Activated CD4-positive, CD25-positive, alpha-beta regulatory T cell treated with anti-CD3 and anti-CD28 coated beads, Interleukin-2, amount 50 U/mL, for 24 hours (primary cell): ENCODE results near the gene ABCG5.

ENCODE experiments used
- ATAC-seq, 2 donors: fragments of 150-1000 bp; cut with Tn5 transposase; one replicate each; pipeline ENCODE4 v1.10.0; 2021; ENCODE audit warnings: mild to moderate bottlenecking in 1 of 2, moderate library complexity in 1 of 2

The ABCG5 gene

DNA sequence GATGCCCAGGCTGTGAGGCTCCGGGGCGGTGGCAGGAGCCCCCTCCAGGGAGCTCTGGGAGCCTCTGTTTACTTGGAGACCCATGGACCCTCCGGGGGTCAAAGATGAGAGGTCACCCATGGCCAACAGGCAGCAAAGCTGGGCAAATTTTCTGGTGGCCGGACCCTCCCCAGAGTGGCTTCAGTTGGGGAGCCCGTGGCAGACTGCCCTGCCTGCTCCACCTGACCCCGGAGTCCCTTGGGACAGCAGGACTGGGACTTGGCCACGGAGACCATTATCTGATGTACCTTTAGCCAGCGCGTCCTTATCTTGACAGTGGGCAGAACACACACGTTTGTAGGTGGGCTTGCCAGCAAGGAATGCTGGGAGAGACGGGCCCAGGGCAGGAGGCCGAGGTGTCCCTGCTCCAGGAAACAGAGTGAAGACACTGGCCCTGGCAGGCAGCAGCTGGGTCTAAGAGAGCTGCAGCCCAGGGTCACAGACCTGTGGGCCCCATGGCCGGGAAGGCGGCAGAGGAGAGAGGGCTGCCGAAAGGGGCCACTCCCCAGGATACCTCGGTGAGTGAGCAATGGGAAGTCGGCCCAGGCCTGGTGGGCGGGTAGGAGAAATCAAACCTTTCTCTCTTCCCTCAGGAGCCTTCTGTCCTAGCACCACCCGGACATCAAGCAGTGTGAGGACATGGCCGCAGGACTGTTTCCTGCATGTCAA is at the start of gene ABCG5, which contains the start of gene ABCG8:
TSS of gene ABCG5 (minus strand) at position 280 of the 708 bp plus-strand sequence. CDS start at position 120, 160 bp downstream.
TSS of gene ABCG8 (plus strand) at position 412 of the 708 bp plus-strand sequence. CDS start at position 495, 83 bp downstream.
- ATAC-seq = no peak

DNA sequence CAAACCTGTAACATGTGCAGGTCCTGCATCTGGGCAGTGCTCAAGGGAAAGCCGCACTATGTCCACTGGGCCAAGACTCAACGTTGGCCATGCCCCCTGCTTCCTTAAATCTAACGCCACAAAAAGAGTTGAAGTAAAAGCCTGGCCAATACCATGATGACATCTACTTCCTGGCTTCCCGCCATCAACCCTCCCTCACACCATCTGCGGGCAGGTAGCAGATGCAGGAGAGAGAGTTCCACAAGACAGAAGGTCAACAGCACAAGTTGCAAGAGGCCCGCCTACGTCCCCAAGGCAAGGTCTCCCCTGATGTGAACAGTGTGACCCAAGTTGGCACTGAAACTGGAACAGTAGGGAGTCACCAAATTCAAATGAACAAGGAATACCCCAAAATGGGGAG is 48.5 kb upstream of the ABCG5 start:
- no peak for ATAC-seq

DNA sequence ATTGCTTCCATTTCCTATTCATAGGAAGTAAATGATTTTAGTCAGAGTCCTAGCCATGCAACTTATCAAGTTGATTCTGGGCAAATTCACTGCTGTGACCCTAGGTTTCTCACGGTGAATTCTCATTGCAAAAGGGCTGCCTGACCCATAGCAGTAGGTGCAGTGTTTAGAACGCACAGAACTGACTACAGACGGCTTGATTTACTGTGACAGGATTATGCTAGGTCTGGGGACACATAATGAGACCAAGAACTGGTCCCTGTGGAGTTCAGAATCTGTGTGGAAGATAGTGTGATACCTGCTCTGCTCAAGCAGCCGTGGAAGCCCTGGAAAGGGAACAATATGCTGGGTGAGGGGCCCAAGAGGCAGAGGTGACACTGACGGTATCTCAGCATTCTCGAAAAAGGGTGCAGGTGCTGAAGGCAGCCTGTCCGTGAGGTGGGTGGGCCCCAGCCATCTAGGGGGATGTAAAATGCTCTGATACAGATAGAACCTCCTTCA is 46.5 kb upstream of the ABCG5 start:
- no peak for ATAC-seq

DNA sequence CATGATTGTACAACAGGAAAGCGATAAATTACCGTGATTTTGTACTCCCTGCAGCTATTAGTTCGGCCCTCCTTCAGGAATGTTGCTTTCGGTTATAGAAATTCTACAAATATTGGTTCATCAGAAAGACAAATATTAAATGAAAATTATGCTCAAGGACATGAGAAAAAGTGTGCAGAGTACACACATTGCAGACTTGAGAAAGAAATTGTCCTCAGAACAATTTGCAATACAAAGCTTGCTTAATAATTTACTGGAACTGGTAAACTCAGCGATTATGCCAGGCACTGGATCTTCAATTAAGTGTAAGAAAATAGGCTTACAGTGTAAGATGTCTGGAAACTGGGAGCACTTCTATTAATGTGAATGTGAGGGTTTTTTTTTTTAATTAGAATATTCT is 46.0 kb upstream of the ABCG5 start:
- ATAC-seq = no peak

DNA sequence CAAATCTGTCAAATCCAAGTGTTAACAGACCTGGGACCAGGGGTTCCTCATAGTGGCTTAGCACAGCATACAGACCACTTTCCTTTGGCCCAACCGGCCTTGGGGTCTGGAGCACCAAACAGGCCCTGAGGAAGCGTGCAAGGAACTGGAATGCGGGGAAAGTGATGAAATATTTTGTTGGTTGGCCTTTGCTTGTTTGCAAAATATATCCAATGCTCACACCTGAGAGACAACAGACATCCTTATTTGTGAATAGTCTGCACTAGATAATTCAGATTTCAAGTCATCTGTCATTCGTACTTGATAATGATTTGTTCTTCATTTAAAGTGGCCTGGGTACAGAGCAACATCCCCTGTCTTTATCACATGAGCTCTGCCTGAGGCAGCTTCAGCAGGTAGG is 43.7 kb upstream of the ABCG5 start:
- ATAC-seq = no peak

DNA sequence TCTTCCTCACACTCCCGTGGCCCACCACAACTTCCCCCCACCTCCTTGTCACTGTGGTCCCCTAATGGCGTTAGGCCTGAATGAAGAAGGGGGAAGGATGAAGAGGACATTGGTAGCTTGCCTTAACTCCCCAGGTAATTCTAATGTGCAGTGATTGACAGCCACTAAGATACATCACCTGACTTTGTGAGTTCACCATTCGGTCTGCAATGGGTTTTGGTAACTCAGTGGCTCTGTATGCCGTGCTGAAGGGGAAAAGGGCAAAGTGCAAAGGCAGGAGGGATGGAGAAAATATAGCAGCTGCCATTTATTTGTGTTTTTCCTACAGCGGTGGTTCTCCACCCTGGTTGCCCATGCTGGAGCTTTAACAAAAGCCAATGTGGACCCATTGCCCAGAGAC is 42.3 kb upstream of the ABCG5 start:
- ATAC-seq = no peak

DNA sequence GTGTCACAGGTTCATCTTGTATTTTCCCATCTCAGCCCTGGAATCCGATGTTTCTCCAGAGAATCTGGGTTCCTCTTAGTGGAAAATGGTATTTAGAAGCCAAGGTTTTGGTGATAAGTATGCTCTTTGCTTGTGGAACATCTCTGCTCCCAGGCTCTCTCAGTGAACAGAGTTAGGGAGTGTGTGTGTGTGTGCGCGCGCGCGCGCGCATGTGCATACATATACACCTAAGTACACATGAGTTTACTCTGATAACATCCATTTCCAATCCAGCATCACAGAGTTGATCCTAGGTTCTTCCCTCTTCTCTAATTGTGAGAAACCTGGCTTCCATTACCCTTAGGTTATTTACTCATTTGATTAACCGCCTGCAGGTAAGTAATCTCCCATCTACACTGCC is 41.8 kb upstream of the ABCG5 start:
- ATAC-seq = no peak

DNA sequence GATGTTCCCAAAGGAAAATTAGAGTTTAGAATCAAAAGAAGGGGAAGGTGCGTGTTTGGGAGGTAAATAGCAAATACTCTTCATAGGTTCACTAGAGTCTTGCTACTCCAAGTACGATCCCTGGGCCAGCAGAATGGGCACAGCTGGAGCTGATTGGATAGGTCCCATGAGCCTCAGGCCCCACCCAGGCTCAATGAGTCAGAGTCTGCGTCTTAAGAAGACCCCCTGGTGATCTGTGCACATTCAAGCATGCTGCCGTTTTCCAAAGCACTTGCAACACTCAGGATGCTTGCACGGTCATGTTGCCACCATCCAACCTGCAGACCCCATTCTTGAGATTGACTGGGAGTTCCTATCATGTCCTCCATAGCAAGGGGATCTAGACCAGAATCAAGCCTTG is 40.6 kb upstream of the ABCG5 start:
- no peak for ATAC-seq

DNA sequence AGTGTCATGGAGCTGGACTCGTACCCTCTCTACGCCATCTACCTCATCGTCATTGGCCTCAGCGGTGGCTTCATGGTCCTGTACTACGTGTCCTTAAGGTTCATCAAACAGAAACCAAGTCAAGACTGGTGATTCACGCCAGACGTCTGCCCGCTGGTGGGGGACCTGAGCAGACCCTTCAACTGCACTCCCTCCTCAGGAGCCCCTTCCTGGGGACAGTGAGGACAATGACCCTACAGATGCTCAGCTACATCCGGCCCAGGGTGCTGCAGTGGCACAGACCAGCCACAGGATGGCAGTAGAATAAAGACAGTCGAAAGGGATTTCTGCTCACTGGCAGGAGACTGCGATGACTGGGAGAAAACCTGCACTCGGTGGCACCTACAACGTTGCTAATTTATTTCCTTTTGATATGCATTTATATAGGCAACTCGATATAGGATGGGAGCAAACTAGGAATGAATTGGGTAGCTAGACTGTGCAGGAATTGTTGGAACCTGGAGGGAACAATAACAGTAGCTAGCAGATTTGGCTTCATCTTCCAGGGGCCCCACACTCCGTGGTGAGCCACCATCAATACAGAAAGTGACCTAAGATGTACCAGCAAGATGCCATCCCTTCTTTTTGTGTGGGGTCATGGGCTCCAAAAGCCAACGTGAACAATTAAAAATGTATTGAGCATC is 39.3 kb upstream of the ABCG5 start:
- peak; percentile 60 to 80 for ATAC-seq

DNA sequence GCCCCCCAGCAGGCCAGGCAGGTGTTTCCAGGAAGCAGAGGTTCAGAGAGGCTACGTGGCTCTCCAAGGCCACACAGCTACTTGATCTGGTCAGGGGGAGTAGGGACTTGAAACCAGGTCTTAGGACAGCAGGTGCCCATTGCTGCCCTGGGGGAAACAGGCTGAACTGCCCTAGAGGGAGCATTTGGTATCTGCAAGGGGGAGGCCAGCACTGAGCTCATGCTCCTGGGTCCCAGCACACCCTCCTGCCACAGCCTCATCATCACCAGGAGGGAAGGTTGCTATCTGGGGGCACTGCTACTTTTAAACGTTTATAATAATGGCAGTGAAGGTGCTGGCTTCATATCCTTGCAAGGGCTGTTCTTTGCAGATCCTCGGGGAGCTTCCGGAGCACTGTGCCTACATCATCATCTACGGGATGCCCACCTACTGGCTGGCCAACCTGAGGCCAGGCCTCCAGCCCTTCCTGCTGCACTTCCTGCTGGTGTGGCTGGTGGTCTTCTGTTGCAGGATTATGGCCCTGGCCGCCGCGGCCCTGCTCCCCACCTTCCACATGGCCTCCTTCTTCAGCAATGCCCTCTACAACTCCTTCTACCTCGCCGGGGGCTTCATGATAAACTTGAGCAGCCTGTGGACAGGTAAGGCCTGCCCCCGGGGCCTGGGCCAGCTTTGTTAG is 36.3 kb upstream of the ABCG5 start:
- ATAC-seq = no peak

DNA sequence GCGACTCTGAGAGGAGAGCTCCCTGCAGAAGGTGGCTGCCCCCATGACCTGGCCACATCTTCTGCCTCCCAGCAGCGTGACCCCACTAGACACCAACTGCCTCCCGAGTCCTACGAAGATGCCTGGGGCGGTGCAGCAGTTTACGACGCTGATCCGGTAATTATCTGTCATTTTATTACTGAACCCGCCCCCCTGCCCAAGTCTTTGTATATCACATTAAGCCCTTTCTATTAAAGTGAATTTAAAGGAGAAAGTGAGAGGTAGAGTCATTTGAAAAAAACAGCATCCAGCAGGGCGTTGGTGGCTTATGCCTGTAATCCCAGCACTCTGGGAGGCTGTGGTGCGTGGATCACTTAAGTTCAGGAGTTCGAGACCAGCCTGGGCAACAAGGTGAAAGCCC is 33.5 kb upstream of the ABCG5 start:
- ATAC-seq = no peak

DNA sequence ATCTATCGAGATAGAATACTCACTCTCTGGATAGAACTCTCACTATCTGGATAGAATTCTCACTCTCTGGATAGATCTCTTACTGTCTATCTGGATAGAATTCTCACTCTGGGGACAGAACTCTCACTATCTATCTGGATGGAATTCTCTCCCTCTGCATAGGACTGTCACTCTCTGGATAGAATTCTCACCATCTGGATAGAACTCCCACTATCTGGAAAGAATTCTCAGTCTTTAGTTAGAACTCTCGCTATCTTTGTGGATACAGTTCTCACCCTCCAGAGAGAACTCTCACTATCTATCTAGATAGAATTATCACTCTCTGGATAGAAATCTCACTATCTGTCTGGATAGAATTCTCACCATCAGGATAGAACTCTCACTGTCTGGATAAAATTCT is 16.7 kb upstream of the ABCG5 start:
- no peak for ATAC-seq

DNA sequence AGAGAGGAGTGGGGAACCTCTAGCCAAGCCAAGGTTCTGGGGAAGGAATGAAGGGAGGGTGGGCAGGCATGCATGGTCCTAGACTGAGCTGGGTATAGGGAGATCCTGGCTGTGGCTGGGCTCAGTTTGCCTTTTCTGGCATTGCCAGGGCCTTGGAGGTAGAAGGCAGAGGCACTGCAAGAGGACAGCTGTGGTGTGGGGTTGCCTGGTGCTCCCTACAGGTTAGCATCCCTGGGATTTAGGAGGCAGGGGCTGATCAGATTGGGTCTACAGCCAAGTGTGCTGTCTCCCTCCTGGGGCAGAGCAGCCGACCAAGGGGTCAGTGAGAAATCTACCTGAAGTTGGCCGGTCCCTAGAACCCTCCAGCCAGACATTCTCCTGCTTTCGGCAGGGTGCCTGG is 16.0 kb upstream of the ABCG5 start:
- ATAC-seq = no peak

DNA sequence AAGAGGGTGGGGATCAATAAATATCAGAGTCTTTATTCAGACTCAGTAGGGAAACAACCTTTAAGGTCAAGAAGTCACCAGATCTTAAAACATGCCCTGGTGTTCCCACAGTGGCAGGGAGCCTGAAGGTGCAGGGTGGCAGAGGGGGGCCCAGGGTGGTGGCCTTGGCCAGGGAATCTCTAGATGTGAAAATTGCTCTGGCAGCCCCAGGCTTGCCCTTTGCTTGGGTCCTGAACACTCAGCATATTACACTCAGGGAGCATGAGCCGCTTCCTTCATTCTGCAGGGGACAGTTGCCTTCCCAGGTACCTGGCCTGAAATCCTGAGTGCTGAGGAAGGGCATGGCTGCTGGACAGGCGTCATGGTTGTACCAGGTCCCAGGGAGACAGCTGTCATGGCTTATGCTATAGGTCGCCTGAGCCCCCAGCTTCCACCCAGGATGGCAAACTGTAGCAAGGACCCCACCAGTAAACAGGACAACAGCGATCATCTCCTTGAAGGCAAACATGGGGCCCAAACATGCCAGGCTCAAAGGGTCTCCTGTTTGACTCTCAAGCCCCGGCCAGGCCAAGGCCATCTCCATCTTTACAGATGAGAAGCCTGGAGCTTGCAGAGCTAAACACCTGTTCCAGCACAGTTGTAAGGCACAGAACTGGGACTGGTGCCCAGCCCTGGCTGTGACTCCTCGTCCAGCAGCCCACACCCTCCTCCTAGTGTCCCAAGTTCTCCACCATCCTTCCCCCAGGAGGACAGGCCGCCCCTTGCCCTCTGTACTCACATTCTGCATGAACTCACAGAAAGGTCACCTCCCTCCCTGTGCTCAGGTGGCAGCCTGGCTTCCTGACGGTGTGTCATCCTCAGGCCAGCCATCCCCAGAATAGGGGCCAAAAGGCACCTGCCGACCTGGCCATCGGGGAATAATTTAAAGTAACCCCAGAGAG is 14.8 kb upstream of the ABCG5 start:
- ATAC-seq = no peak

DNA sequence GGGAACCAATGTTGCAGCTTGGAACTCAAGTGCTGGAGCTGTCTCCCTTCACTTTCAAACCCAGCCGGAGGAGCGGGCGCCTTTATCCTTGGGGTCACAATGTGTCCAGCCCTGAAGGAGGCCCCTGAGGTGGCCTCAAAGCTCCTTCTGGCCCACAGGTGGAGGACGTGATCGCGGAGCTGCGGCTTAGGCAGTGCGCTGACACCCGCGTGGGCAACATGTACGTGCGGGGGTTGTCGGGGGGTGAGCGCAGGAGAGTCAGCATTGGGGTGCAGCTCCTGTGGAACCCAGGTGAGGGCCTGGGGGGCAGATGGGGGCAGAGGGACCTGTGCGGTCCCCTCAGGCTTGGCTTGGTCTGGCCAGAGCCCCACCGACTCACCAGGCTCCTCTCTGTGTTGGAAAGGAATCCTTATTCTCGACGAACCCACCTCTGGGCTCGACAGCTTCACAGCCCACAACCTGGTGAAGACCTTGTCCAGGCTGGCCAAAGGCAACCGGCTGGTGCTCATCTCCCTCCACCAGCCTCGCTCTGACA is 13.6 kb upstream of the ABCG5 start:
- no peak for ATAC-seq

DNA sequence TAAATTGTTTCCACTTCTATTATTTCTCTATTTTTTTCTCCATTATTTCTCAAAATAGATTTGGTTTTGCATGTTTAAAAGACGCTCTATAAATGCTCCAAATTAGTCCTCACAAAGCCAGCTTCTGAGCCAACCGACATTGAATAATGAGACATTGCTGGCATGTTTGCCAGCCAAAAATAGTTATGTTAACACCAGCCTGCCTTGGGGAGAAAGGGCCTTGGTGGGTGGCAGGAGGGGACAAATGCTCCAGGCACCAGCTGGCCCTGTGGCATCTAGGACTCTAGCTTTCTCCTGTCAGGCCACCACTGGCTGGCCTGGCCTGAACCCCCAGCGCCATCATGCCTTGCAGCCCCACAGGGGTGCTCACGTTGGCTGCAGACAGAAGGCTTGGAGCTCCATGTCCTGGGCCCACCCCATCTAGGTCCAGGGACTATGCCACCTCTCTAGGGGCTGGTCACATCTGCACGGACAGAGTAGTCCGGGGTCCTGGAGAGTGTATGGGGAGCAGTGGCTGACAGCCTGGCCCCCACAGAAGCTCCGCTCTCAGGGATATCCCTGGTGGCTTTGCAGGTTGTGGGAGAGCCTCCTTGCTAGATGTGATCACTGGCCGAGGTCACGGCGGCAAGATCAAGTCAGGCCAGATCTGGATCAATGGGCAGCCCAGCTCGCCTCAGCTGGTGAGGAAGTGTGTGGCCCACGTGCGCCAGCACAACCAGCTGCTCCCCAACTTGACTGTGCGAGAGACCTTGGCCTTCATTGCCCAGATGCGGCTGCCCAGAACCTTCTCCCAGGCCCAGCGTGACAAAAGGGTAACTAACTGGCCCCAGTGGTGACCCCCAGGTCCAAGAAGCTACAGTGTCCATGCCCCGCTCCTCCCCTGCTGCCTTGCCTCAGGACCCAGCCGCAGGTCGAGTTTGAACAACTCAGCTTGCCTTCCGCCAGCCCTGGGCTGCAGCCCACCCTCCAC is 12.7 kb upstream of the ABCG5 start:
- no peak for ATAC-seq

DNA sequence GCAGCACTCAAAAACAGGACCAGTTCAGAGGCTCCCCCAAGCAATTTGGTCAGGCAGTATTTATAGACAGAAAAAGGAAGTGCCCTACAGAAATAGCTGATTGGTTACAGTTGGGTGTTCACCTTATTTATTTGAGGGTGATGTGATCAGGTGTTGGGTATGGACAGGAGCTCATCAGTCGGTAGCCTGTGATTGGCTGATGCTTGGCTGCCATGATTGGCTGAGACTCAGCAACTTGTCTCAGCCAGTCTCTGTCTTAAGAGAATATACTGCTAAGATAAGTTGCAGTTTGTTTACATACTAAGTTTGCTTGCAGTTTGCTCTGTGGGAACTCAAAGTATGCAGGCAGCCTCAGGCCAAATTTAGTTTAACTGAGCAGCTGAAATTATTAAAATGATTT is 9.6 kb upstream of the ABCG5 start:
- no peak for ATAC-seq

DNA sequence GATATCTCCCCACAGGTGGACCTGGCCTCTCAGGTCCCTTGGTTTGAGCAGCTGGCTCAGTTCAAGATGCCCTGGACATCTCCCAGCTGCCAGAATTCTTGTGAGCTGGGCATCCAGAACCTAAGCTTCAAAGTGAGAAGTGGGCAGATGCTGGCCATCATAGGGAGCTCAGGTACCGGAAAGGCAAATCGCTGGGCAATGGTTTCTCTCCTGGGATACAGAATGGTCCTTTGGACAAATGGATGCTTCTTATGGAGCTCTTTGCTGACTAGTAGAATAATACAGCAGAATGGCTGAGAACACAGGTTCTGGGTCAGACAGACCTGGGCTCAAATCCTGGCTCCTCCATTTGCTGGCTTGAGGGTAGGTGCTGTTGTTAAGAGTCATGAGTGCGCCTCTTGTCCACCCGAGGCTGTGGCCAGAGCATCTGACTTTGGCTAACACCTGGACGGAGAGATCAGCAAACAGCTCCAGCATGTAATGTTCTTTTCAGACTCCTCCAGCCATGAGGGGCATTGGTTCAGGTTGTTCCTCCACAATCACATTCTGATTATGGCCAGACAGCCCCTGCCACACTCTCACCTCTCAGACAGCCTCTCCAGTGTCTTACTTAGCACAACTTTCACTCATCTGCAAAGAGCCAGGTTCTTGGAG is 7.6 kb upstream of the ABCG5 start:
- no peak for ATAC-seq

DNA sequence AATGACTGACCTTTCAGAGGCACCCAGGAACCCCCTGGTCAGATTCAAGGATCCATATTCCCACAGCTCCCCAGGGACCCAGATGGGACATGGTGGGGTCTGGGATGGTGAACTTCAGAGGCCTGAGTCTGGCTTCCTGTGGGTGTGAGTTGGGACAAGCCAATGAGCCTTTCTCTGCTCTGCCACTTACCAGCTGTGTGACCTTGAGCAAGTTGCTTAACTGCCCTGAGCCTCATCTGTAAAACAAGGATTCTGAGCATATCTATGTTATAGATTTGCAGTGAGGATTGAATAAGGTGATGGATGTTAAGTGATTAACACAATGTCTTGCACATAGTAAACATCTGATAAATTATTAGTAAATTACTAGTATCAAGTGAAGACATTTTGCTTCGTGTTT is 6.5 kb upstream of the ABCG5 start:
- no peak for ATAC-seq

DNA sequence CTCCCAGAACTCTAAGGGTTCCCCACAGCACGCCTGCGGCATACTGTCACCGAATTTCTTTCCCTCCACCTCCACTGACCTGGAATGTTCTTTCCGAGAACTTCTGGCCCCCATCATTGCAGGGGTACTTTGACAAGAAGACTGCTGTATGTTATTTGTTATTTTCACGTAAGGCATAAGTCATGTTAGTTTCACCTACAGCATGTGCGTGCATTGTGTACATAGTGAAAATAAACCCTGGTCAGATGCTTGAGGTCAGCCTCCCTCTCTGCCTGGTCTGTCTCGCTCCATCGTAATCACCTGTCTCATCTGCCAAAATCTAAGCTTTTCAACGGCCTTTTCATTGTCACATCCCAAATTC is 4.2 kb upstream of the ABCG5 start:
- no peak for ATAC-seq
